Thoracic aorta (tissue), 2 donors: Measurements from ENCODE around the gene RUBCNL. TPM values are rescaled to one million over a fixed set of nuclear protein-coding genes. Genes with fewer than 3 reads are reported as not detected.

Experiments
- ATAC-seq: fragments of 150-250 bp; one replicate; pipeline ENCODE4 v1.8.0; 2017; ENCODE audit warnings: low read depth; ENCODE audit not compliant: insufficient number of reproducible peaks, low FRiP score
- DNase-seq: peaks from one replicate; pipeline ENCODE4 v3.0.0-alpha.2; 2020; ENCODE audit warnings: low spot score
- H3K27ac ChIP-seq, 2 donors: fragments of 200-600 bp; sonication (generic); 1 replicate in 1 of 2; 2 replicates in 1 of 2; pipeline ENCODE4 v1.5.1; 2016; ENCODE audit warnings: mild to moderate bottlenecking in 2 of 2, moderate library complexity in 2 of 2
- H3K27me3 ChIP-seq: fragments of 200-600 bp; sonication (generic); replicated peaks from 2 replicates; pipeline ENCODE4 v1.6.0; 2016; ENCODE audit warnings: mild to moderate bottlenecking; ENCODE audit not compliant: insufficient read depth
- H3K36me3 ChIP-seq: fragments of 200-600 bp; sonication (generic); one replicate; pipeline ENCODE4 v1.5.1; 2016
- H3K4me1 ChIP-seq, 2 donors: fragments of 200-600 bp; sonication (generic); 1 replicate in 1 of 2; 2 replicates in 1 of 2; pipeline versions ENCODE4 v1.5.1 to v1.6.0; 2016; ENCODE audit warnings: low read depth in 2 of 2, mild to moderate bottlenecking in 1 of 2; ENCODE audit not compliant: control insufficient read depth in 1 of 2
- H3K4me3 ChIP-seq: fragments of 200-600 bp; sonication (generic); 2 replicates; pipeline ENCODE4 v1.5.1; 2016; ENCODE audit warnings: mild to moderate bottlenecking
- H3K9me3 ChIP-seq: fragments of 200-600 bp; sonication (generic); 2 replicates; pipeline ENCODE4 v1.5.1; 2016
- total RNA-seq, 2 donors: library from RNA; depleted of rRNA; stranded (reverse); fragments of >200 nt; gene quantifications; one replicate each; pipeline versions ENCODE4 v1.1.0 to v1.2.3, GENCODE V29; 2016
- TF ChIP-seq, protein P1 (sequence below): fragments of 200-600 bp; sonication (generic); IDR thresholded peaks from one replicate; pipeline ENCODE4 v1.5.1; 2019; ENCODE audit warnings: antibody characterized with exemption

RUBCNL gene
- total RNA-seq, 2 donors from 2014 or later = 7.3 to 14.0 TPM

GRCh38 chr13:46347277-46347676 is 39.8 kb downstream of the RUBCNL start:
- Histone ChIP-seq H3K4me1 (peaks cover 0 to 4% of the 10 kb centered on the region in 2 donors), H3K27ac (no peak overlapping the region), H3K4me3 (no peak overlapping the region), H3K9me3 (no peaks in the 10 kb centered on the region), H3K27me3 (no peaks in the 10 kb centered on the region), H3K36me3 (no peaks in the 10 kb centered on the region)
- DNase-seq = no peak
- ATAC-seq = no peak
- TF ChIP-seq, protein P1, sequence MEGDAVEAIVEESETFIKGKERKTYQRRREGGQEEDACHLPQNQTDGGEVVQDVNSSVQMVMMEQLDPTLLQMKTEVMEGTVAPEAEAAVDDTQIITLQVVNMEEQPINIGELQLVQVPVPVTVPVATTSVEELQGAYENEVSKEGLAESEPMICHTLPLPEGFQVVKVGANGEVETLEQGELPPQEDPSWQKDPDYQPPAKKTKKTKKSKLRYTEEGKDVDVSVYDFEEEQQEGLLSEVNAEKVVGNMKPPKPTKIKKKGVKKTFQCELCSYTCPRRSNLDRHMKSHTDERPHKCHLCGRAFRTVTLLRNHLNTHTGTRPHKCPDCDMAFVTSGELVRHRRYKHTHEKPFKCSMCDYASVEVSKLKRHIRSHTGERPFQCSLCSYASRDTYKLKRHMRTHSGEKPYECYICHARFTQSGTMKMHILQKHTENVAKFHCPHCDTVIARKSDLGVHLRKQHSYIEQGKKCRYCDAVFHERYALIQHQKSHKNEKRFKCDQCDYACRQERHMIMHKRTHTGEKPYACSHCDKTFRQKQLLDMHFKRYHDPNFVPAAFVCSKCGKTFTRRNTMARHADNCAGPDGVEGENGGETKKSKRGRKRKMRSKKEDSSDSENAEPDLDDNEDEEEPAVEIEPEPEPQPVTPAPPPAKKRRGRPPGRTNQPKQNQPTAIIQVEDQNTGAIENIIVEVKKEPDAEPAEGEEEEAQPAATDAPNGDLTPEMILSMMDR = no peak

GRCh38 chr13:46345866-46346265 is 41.2 kb downstream of the RUBCNL start:
- no peak overlapping the region for H3K27ac ChIP-seq
- no peaks in the 10 kb centered on the region for H3K36me3 ChIP-seq
- ATAC-seq (no peak), DNase-seq (no peak)
- no peaks in the 10 kb centered on the region for H3K27me3 ChIP-seq
- H3K9me3 ChIP-seq = no peaks in the 10 kb centered on the region
- H3K4me1 ChIP-seq = peaks cover 0 to 4% of the 10 kb centered on the region in 2 donors
- H3K4me3 ChIP-seq = no peak overlapping the region
- TF ChIP-seq, protein P1 = no peak

GRCh38 chr13:46345398-46345797 is 41.7 kb downstream of the RUBCNL start:
- H3K4me1 ChIP-seq = peaks cover 0 to 4% of the 10 kb centered on the region in 2 donors
- no peak for ATAC-seq
- H3K27ac ChIP-seq = no peak overlapping the region
- no peak for DNase-seq
- no peaks in the 10 kb centered on the region for H3K36me3 ChIP-seq
- no peaks in the 10 kb centered on the region for H3K27me3 ChIP-seq
- TF ChIP-seq, protein P1 = no peak
- H3K9me3 ChIP-seq = no peaks in the 10 kb centered on the region
- no peak overlapping the region for H3K4me3 ChIP-seq

GRCh38 chr13:46343279-46343994 is 43.6 kb downstream of the RUBCNL start:
- H3K27ac ChIP-seq = no peak overlapping the region
- TF ChIP-seq, protein P1 = no peak
- peaks cover 1 to 4% of the 10 kb centered on the region in 2 donors for H3K4me1 ChIP-seq
- H3K36me3 ChIP-seq = no peaks in the 10 kb centered on the region
- no peaks in the 10 kb centered on the region for H3K27me3 ChIP-seq
- no peak overlapping the region for H3K4me3 ChIP-seq
- ATAC-seq (no peak), DNase-seq (no peak)
- H3K9me3 ChIP-seq = no peaks in the 10 kb centered on the region

- Histone ChIP-seq H3K27ac (no peak overlapping the region), H3K4me3 (no peak overlapping the region), H3K27me3 (no peaks in the 10 kb centered on the region), H3K36me3 (no peaks in the 10 kb centered on the region), H3K4me1 (peaks cover 3 to 4% of the 10 kb centered on the region in 2 donors), H3K9me3 (no peaks in the 10 kb centered on the region)
- TF ChIP-seq, protein P1 = no peak
- DNase-seq (no peak), ATAC-seq (no peak)
These were observed 44.5 kb downstream of the RUBCNL start for GRCh38 chr13:46342538-46342937.
